ENCODE measurements around the gene DYNLT4.

- TF ChIP-seq CTCF (IDR thresholded peaks at IDR 0.05; ENCODE audit: extremely low read depth in 1 of 2, insufficient read depth in 1 of 2, low read depth in 1 of 2, low read length in 2 of 2) (no peak), POLR2AphosphoS5 (IDR thresholded peaks at IDR 0.05; ENCODE audit: insufficient read depth, low read depth, low read length) (no peak)
Measured at GRCh38 chr1:44778705-44779576, 28.2 kb downstream of the DYNLT4 start.
